HCT116 (cell line): ENCODE data around the gene GOLGA6A. TPM values are rescaled to one million over a fixed set of nuclear protein-coding genes. Genes with fewer than 3 reads are reported as not detected.

Experiments used
- ATAC-seq: fragments of 200-7000 bp; cut with Tn5 transposase; 2 replicates; pipeline ENCODE4 v1.9.1; 2020; ENCODE audit warnings: mild to moderate bottlenecking, moderate library complexity
- BruUV-seq: library from RNA; stranded (reverse); fragments of 400-500 nt; replicated peaks from 2 replicates; lab custom pipeline; 2021; lab: Mats Ljungman, UMichigan
- CTCF ChIA-PET: fragments of 300-600 bp; sonication (Branson Sonifier 250); formaldehyde crosslinking; loops from one replicate; lab custom pipeline; 2021; ENCODE audit warnings: antibody characterized with exemption; lab: Charles Lee
- POLR2A ChIA-PET: fragments of 300-600, 350-600 bp; sonication (Branson Sonifier 250); formaldehyde crosslinking; loops from one replicate; lab custom pipeline; 2021; ENCODE audit warnings: antibody characterized with exemption; lab: Charles Lee
- RAD21 ChIA-PET, 2 experiments: fragments of 300-600 bp; sonication (Branson Sonifier 250); formaldehyde crosslinking; loops; one replicate each; lab custom pipeline; 2023; ENCODE audit warnings: low total read pairs in 2 of 2; ENCODE audit not compliant: uncharacterized antibody in 2 of 2, unreplicated experiment in 2 of 2, low non-redundant PET in 1 of 2; lab: Charles Lee
- DNase-seq: peaks from one replicate; pipeline ENCODE4 v3.0.0-alpha.2; 2010; ENCODE audit warnings: low read depth, low spot score
- H2AFZ ChIP-seq: fragments of 200-600 bp; shearing (Covaris generic), sonication (generic); 2 replicates; pipeline ENCODE4 v1.6.1; 2017; ENCODE audit warnings: low read depth, mixed run types, mixed read lengths, antibody characterized with exemption, low read length; ENCODE audit not compliant: poor library complexity, severe bottlenecking
- H3K27ac ChIP-seq: 2 replicates; pipeline ENCODE4 v1.5.1; 2012; ENCODE audit warnings: low read depth, low read length
- H3K27me3 ChIP-seq: fragments of 200-600 bp; sonication (generic); 2 replicates; pipeline ENCODE4 v1.6.1; 2016; ENCODE audit warnings: mixed run types, low read length, mixed read lengths; ENCODE audit not compliant: insufficient read depth
- H3K36me3 ChIP-seq, 2 experiments: fragments of 200-500 bp in 1 of 2; fragments of 200-600 bp in 1 of 2; sonication (Bioruptor generic) in 1 of 2; sonication (generic) in 1 of 2; 2 replicates each; pipeline versions ENCODE4 v1.5.1 to v1.6.1; 2014 to 2016; ENCODE audit warnings: low read length in 2 of 2, inconsistent platforms in 1 of 2, mixed read lengths in 1 of 2, mixed run types in 1 of 2; ENCODE audit not compliant: insufficient read depth in 2 of 2, control insufficient read depth in 1 of 2
- H3K4me1 ChIP-seq, 2 experiments: fragments of 200-600 bp in 1 of 2; sonication (generic) in 1 of 2; 2 replicates each; pipeline versions ENCODE4 v1.5.1 to v1.6.1; 2012 to 2017; ENCODE audit warnings: low read length in 2 of 2, inconsistent platforms in 1 of 2, mild to moderate bottlenecking in 1 of 2, mixed read lengths in 1 of 2, mixed run types in 1 of 2, moderate library complexity in 1 of 2; ENCODE audit not compliant: insufficient read depth in 2 of 2, control insufficient read depth in 1 of 2
- H3K4me2 ChIP-seq: fragments of 200-600 bp; sonication (generic); 2 replicates; pipeline ENCODE4 v1.6.1; 2017; ENCODE audit warnings: mixed run types, low read length, mixed read lengths
- H3K4me3 ChIP-seq, 2 experiments: fragments of 200-600 bp in 1 of 2; sonication (generic) in 1 of 2; replicated peaks in 1 of 2; 2 replicates each; pipeline ENCODE4 v1.5.1; 2011 to 2016; ENCODE audit warnings: low read length in 2 of 2, control low read depth in 1 of 2, low read depth in 1 of 2, mild to moderate bottlenecking in 1 of 2, mixed read lengths in 1 of 2, mixed run types in 1 of 2
- H3K79me2 ChIP-seq: fragments of 200-600 bp; sonication (generic); 2 replicates; pipeline ENCODE4 v1.6.1; 2017; ENCODE audit warnings: mild to moderate bottlenecking, mixed run types, low read length, moderate library complexity, mixed read lengths; ENCODE audit not compliant: insufficient read depth
- H3K9ac ChIP-seq: fragments of 200-600 bp; sonication (generic); 2 replicates; pipeline ENCODE4 v1.6.1; 2016; ENCODE audit warnings: low read length, mixed read lengths
- H3K9me2 ChIP-seq: fragments of 200-600 bp; sonication (generic), shearing (Covaris generic); 2 replicates; pipeline ENCODE4 v1.6.1; 2017; ENCODE audit warnings: mixed run types, mild to moderate bottlenecking, moderate library complexity; ENCODE audit not compliant: insufficient read depth
- H3K9me3 ChIP-seq, 2 experiments: fragments of 200-500 bp in 1 of 2; fragments of 200-600 bp in 1 of 2; sonication (Bioruptor generic) in 1 of 2; sonication (generic) in 1 of 2; 2 replicates each; pipeline ENCODE4 v1.6.1; 2014 to 2017; ENCODE audit warnings: low read length in 2 of 2, mixed read lengths in 2 of 2, inconsistent platforms in 1 of 2, low read depth in 1 of 2, mild to moderate bottlenecking in 1 of 2, mixed run types in 1 of 2, moderate library complexity in 1 of 2; ENCODE audit not compliant: control insufficient read depth in 1 of 2, insufficient read depth in 1 of 2
- H4K20me1 ChIP-seq: fragments of 200-600 bp; sonication (generic), shearing (Covaris generic); 2 replicates; pipeline ENCODE4 v1.6.1; 2017; ENCODE audit warnings: mixed run types, mild to moderate bottlenecking, moderate library complexity; ENCODE audit not compliant: insufficient read depth
- CBX3 ChIP-seq: IDR thresholded peaks from 2 replicates; pipeline ENCODE4 v1.6.1; 2012; ENCODE audit warnings: low read depth
- CEBPB ChIP-seq: IDR thresholded peaks from 2 replicates; pipeline ENCODE4 v1.6.1; 2012; ENCODE audit warnings: low read depth
- ELF1 ChIP-seq: IDR thresholded peaks from 2 replicates; pipeline ENCODE4 v1.6.1; 2012; ENCODE audit warnings: low read depth, borderline replicate concordance
- EZH2phosphoT487 ChIP-seq: fragments of 200-600 bp; IDR thresholded peaks from 2 replicates; pipeline ENCODE4 v1.6.1; 2018; ENCODE audit warnings: antibody characterized with exemption, borderline replicate concordance
- JUND ChIP-seq: IDR thresholded peaks from 2 replicates; pipeline ENCODE4 v1.6.1; 2012
- SP1 ChIP-seq: IDR thresholded peaks from 2 replicates; pipeline ENCODE4 v1.6.1; 2012; ENCODE audit warnings: low read depth
- ZBTB33 ChIP-seq: IDR thresholded peaks from 2 replicates; pipeline ENCODE4 v1.6.1; 2011; ENCODE audit warnings: mild to moderate bottlenecking, low read length, moderate library complexity; ENCODE audit not compliant: insufficient replicate concordance; ENCODE audit errors: extremely low read depth
- intact Hi-C: fragments of 100-400 bp; cut with micrococcal nuclease; formaldehyde crosslinking; loops from 2 replicates; pipeline ENCODE4 v1.10.0; 2022
- total RNA-seq: library from RNA; stranded (reverse); gene quantifications from one replicate; pipeline ENCODE4 v1.2.1, GENCODE V29; 2021; ENCODE audit not compliant: unreplicated experiment
- TF ChIP-seq, protein P1 (sequence below): IDR thresholded peaks from 2 replicates; pipeline ENCODE4 v1.6.1; 2012

The GOLGA6A gene
- total RNA-seq, 1 experiment from 2014 or later, result 0.39 TPM

DNA sequence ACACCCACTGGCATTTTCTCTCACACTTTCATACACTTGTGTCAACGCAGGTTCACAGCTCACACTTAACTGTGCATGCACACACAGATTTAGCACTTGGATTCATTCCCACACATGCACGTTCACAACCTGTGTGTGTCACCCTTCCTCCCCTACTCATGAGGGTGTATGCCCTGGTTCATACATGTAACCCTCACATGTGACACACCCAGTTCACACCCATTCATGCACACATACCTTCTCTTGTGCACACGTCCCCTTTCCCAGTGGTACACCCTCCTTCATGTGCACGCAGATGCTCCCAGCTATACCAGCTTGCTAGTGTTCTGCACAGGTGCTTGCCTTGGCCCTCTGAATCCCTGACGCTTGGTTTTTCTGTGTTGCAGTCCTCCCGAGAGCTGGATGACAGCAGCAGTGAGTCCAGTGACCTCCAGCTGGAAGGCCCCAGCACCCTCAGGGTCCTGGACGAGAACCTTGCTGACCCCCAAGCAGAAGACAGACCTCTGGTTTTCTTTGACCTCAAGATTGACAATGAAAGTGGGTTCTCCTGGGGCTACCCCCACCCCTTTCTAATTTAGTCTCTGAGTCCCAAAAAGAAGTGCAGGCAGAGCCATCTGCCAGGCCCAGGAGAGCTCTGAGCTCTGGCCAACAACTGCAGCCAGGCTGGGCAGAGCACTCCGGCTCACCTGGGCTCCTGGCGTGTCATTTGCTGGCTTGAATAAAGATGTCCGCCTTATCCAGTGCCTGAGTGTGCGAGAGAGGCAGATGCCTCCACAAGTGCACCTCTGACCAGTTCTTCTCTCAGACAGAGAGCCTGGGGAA lies 39.5 kb downstream of the GOLGA6A start:
- H4K20me1 ChIP-seq, result no peaks in the 10 kb centered on the region
- no peak overlapping the region for H3K4me3 ChIP-seq
- DNase-seq, result no peak
- H3K27me3 ChIP-seq, result no peaks in the 10 kb centered on the region
- H3K9me2 ChIP-seq, result no peaks in the 10 kb centered on the region
- H2AFZ ChIP-seq, result no peak overlapping the region
- ChIA-PET POLR2A (no interaction called here), CTCF (interaction anchor here (0.7 kb wide), 1 partner anchor 265 kb away, joined by 3 read pairs; no protein-coding TSS in a partner anchor), RAD21 (no interaction called here)
- no peaks in the 10 kb centered on the region for H3K79me2 ChIP-seq
- no peak for ATAC-seq
- TF ChIP-seq EZH2phosphoT487 (no peak), SP1 (no peak), CBX3 (no peak), ELF1 (no peak), JUND (no peak), ZBTB33 (no peak), CEBPB (no peak)
- TF ChIP-seq, protein P1, sequence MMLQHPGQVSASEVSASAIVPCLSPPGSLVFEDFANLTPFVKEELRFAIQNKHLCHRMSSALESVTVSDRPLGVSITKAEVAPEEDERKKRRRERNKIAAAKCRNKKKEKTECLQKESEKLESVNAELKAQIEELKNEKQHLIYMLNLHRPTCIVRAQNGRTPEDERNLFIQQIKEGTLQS, result no peak
- H3K4me2 ChIP-seq, result no peak overlapping the region
- intact Hi-C loops, result no loop called here
- H3K9ac ChIP-seq, result no peak overlapping the region
- BruUV-seq, result no TSS peak
- H3K36me3 ChIP-seq, result no peaks in the 10 kb centered on the region
- no peaks in the 10 kb centered on the region for H3K9me3 ChIP-seq
- H3K27ac ChIP-seq, result no peak overlapping the region
- peaks cover 0 to 9% of the 10 kb centered on the region in 2 experiments; a peak in 1 of 4 replicates for H3K4me1 ChIP-seq
